Activated T-cell treated with anti-CD3 and anti-CD28 coated beads, Interleukin-2, amount 50 U/mL, for 1 hour (primary cell): ENCODE data around the gene OTOP3.

Experiments
- DNase-seq: peaks from one replicate; pipeline ENCODE4 v3.0.0-alpha.2; 2020

OTOP3 gene

GRCh38 chr17:74943808-74944522 lies 8.3 kb downstream of the OTOP3 start:
- no peak for DNase-seq

GRCh38 chr17:74945543-74945942 lies 9.8 kb downstream of the OTOP3 start:
- DNase-seq = no peak

GRCh38 chr17:74946641-74947040 lies 10.9 kb downstream of the OTOP3 start:
- no peak for DNase-seq

GRCh38 chr17:74947041-74947754 lies 11.5 kb downstream of the OTOP3 start:
- no peak for DNase-seq

GRCh38 chr17:74949455-74950115 lies 13.9 kb downstream of the OTOP3 start:
- DNase-seq = no peak

GRCh38 chr17:74950207-74950606 lies 14.5 kb downstream of the OTOP3 start:
- DNase-seq = no peak

GRCh38 chr17:74951065-74951464 lies 15.4 kb downstream of the OTOP3 start:
- no peak for DNase-seq

GRCh38 chr17:74951680-74952421 lies 16.2 kb downstream of the OTOP3 start:
- no peak for DNase-seq

- no peak for DNase-seq
Observed at GRCh38 chr17:74952431-74953133, 16.9 kb downstream of the OTOP3 start.

- DNase-seq = no peak
Observed at GRCh38 chr17:74953134-74953687, 17.5 kb downstream of the OTOP3 start.

- DNase-seq = no peak
Observed at GRCh38 chr17:74954115-74954514, 18.4 kb downstream of the OTOP3 start.

GRCh38 chr17:74954665-74955421 lies 19.1 kb downstream of the OTOP3 start:
- no peak for DNase-seq

- no peak for DNase-seq
Observed at GRCh38 chr17:74956093-74956492, 20.4 kb downstream of the OTOP3 start.

- DNase-seq = peak; percentile 84
Observed at GRCh38 chr17:74957935-74958740, 22.4 kb downstream of the OTOP3 start.

- DNase-seq = no peak
Observed at GRCh38 chr17:74959826-74960515, 24.3 kb downstream of the OTOP3 start.

- peak; percentile 52 for DNase-seq
Observed at GRCh38 chr17:74960570-74961342, 25.1 kb downstream of the OTOP3 start.

- DNase-seq = peak; percentile 83
Observed at GRCh38 chr17:74961657-74962350, 26.1 kb downstream of the OTOP3 start.

- no peak for DNase-seq
Observed at GRCh38 chr17:74962622-74963394, 27.1 kb downstream of the OTOP3 start.
